Measurements from ENCODE around the gene ARHGAP1. TPM values are rescaled to one million over a fixed set of nuclear protein-coding genes. Genes with fewer than 3 reads are reported as not detected.
"Not testable (repeated sequence)": the region's sequence is repeated elsewhere in the genome, so short reads cannot be mapped to it uniquely, and the experiment has no call there.

Gene ARHGAP1
- total RNA-seq, 1 experiment from 2014 or later, result 73.0 TPM

- Mint-ChIP-seq H3K27me3 (ENCODE audit: insufficient read depth, unreplicated experiment) (no peaks in the 10 kb centered on the region), H3K27ac (ENCODE audit: unreplicated experiment) (no peak overlapping the region), H3K9me3 (ENCODE audit: unreplicated experiment) (no peaks in the 10 kb centered on the region), H3K4me1 (ENCODE audit: low read depth, unreplicated experiment) (peaks cover 7% of the 10 kb centered on the region), H3K4me3 (ENCODE audit: unreplicated experiment) (no peak overlapping the region), H3K36me3 (ENCODE audit: insufficient read depth, unreplicated experiment) (peaks cover 21% of the 10 kb centered on the region)
- BruUV-seq (replicated peaks), result no TSS peak
- ChIA-PET CTCF (no interaction called here), POLR2A (no interaction called here)
- Histone ChIP-seq H3K9me3 (no peaks in the 10 kb centered on the region), H3K4me3 (ENCODE audit: low read depth, low read length) (no peak overlapping the region), H3K27me3 (replicated peaks; ENCODE audit: control insufficient read depth, insufficient read depth, low read length) (no peaks in the 10 kb centered on the region), H3K36me3 (ENCODE audit: control insufficient read depth, insufficient read depth, low read length) (no peaks in the 10 kb centered on the region), H3K4me1 (no peaks in the 10 kb centered on the region)
- intact Hi-C loops (cut with micrococcal nuclease; ENCODE audit: unreplicated experiment), result no loop called here
- no peak for DNase-seq
- TF ChIP-seq CTCF (IDR thresholded peaks at IDR 0.05; ENCODE audit: insufficient read depth in 1 of 2, low read depth in 1 of 2, low read length in 1 of 2, severe bottlenecking in 1 of 2, unreplicated experiment in 1 of 2), result no peak
Measured at GRCh38 chr11:46711303-46711702, 10.9 kb upstream of the ARHGAP1 start.

DNA sequence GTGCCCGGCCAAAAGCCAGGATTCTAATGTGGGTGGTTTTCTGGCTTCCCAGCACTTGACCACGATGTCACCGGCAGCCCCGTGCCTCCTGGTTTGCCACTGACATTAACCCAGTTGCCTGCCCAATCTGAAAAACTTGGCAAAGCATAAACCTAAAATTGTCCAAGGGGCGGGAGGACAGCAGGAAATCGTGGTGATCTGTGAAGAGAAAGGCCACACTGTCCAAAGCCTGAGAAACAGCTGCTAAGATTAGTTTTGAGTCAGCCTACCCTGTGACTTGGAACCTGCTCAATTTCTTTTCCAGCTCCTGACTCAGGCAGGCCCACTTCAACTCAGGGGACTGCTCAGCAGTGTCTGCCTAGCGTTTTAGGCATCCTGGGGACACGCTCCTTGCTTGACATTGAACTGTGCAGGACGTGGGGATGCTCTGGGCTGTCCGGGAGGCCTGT, 10.4 kb upstream of the ARHGAP1 start:
- Mint-ChIP-seq H3K9me3 (ENCODE audit: unreplicated experiment) (no peaks in the 10 kb centered on the region), H3K4me1 (ENCODE audit: low read depth, unreplicated experiment) (peaks cover 7% of the 10 kb centered on the region), H3K4me3 (ENCODE audit: unreplicated experiment) (no peak overlapping the region), H3K36me3 (ENCODE audit: insufficient read depth, unreplicated experiment) (peaks cover 22% of the 10 kb centered on the region), H3K27me3 (ENCODE audit: insufficient read depth, unreplicated experiment) (no peaks in the 10 kb centered on the region), H3K27ac (ENCODE audit: unreplicated experiment) (no peak overlapping the region)
- BruUV-seq (replicated peaks), result no TSS peak
- H3K27me3 ChIP-seq (replicated peaks; ENCODE audit: control insufficient read depth, insufficient read depth, low read length), result no peaks in the 10 kb centered on the region
- H3K4me3 ChIP-seq (ENCODE audit: low read depth, low read length), result no peak overlapping the region
- H3K9me3 ChIP-seq, result no peaks in the 10 kb centered on the region
- no peak for TF ChIP-seq CTCF (IDR thresholded peaks at IDR 0.05; ENCODE audit: insufficient read depth in 1 of 2, low read depth in 1 of 2, low read length in 1 of 2, severe bottlenecking in 1 of 2, unreplicated experiment in 1 of 2)
- H3K4me1 ChIP-seq, result no peaks in the 10 kb centered on the region
- intact Hi-C loops (cut with micrococcal nuclease; ENCODE audit: unreplicated experiment), result no loop called here
- CTCF ChIA-PET, result no interaction called here
- no peak for DNase-seq
- POLR2A ChIA-PET, result no interaction called here
- no peaks in the 10 kb centered on the region for H3K36me3 ChIP-seq (ENCODE audit: control insufficient read depth, insufficient read depth, low read length)

DNA sequence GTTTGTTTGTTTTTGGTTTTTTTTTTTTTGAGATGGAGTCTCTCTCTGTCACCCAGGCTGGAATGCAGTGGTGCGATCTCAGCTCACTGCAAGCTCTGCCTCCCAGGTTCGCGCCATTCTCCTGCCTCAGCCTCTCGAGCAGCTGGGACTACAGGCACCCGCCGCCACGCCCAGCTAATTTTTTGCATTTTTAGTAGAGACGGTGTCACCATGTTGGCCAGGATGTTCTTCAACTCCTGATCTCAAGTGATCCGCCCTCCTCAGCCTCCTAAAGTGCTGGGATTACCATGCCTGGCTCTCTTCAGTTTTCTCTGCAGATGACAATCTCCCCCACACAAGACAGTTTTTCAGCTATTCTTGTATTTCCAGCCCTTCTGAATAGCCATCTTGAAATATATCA, 8.9 kb upstream of the ARHGAP1 start:
- CTCF ChIA-PET, result interaction anchor here (0.6 kb wide), 1 partner anchor 10 kb away, joined by 5 read pairs; the partner anchor contains the start of gene F2
- H3K27ac Mint-ChIP-seq (ENCODE audit: unreplicated experiment); BruUV-seq (replicated peaks); intact Hi-C loops (cut with micrococcal nuclease; ENCODE audit: unreplicated experiment); H3K4me3 Mint-ChIP-seq (ENCODE audit: unreplicated experiment); H3K9me3 ChIP-seq; H3K4me1 ChIP-seq; H3K27me3 Mint-ChIP-seq (ENCODE audit: insufficient read depth, unreplicated experiment); H3K4me3 ChIP-seq (ENCODE audit: low read depth, low read length); H3K27me3 ChIP-seq (replicated peaks; ENCODE audit: control insufficient read depth, insufficient read depth, low read length); DNase-seq; H3K9me3 Mint-ChIP-seq (ENCODE audit: unreplicated experiment); H3K36me3 ChIP-seq (ENCODE audit: control insufficient read depth, insufficient read depth, low read length); H3K4me1 Mint-ChIP-seq (ENCODE audit: low read depth, unreplicated experiment): not testable (repeated sequence)
- POLR2A ChIA-PET, result interaction anchor here (0.6 kb wide), 2 partner anchors 101 to 444 kb away, joined by 3 to 5 read pairs; no protein-coding TSS in a partner anchor
- peaks cover 28% of the 10 kb centered on the region for H3K36me3 Mint-ChIP-seq (ENCODE audit: insufficient read depth, unreplicated experiment)

GRCh38 chr11:46706886-46707285, 6.5 kb upstream of the ARHGAP1 start:
- POLR2A ChIA-PET, result no interaction called here

More at GRCh38 chr11:46706886-46707285, 6.5 kb upstream of the ARHGAP1 start:
- Histone ChIP-seq H3K4me3 (ENCODE audit: low read depth, low read length) (no peak overlapping the region), H3K36me3 (ENCODE audit: control insufficient read depth, insufficient read depth, low read length) (peaks cover 13% of the 10 kb centered on the region), H3K4me1 (peaks cover 3% of the 10 kb centered on the region; the same call in 1 of the 2 replicates), H3K27me3 (replicated peaks; ENCODE audit: control insufficient read depth, insufficient read depth, low read length) (no peaks in the 10 kb centered on the region), H3K9me3 (no peaks in the 10 kb centered on the region)
- no TSS peak for BruUV-seq (replicated peaks)
- Mint-ChIP-seq H3K27me3 (ENCODE audit: insufficient read depth, unreplicated experiment) (no peaks in the 10 kb centered on the region), H3K9me3 (ENCODE audit: unreplicated experiment) (no peaks in the 10 kb centered on the region), H3K27ac (ENCODE audit: unreplicated experiment) (no peak overlapping the region), H3K4me1 (ENCODE audit: low read depth, unreplicated experiment) (peaks cover 8% of the 10 kb centered on the region), H3K4me3 (ENCODE audit: unreplicated experiment) (no peak overlapping the region), H3K36me3 (ENCODE audit: insufficient read depth, unreplicated experiment) (peaks cover 49% of the 10 kb centered on the region)
- CTCF ChIA-PET, result no interaction called here
- TF ChIP-seq CTCF (IDR thresholded peaks at IDR 0.05; ENCODE audit: insufficient read depth in 1 of 2, low read depth in 1 of 2, low read length in 1 of 2, severe bottlenecking in 1 of 2, unreplicated experiment in 1 of 2), result no peak
- DNase-seq, result no peak
- intact Hi-C loops (cut with micrococcal nuclease; ENCODE audit: unreplicated experiment), result no loop called here
